Superior temporal gyrus (tissue), 1 donor: Measurements from ENCODE around the gene FAM228B.

ENCODE experiments used
- DNase-seq: peaks from one replicate; pipeline ENCODE4 v3.0.0-alpha.2; 2016; ENCODE audit errors: extremely low spot score

Gene FAM228B

GRCh38 chr2:24203787-24204150 is 80.5 kb downstream of the FAM228B start:
- no peak for DNase-seq

GRCh38 chr2:24204505-24204904 is 81.2 kb downstream of the FAM228B start:
- no peak for DNase-seq

- no peak for DNase-seq
Observed at GRCh38 chr2:24205131-24205530, 81.9 kb downstream of the FAM228B start.

GRCh38 chr2:24206242-24206641 is 83.0 kb downstream of the FAM228B start:
- DNase-seq = no peak

GRCh38 chr2:24206714-24207113 is 83.4 kb downstream of the FAM228B start:
- DNase-seq = no peak

GRCh38 chr2:24207359-24207758 is 84.1 kb downstream of the FAM228B start:
- no peak for DNase-seq

- DNase-seq = no peak
Observed at GRCh38 chr2:24208490-24208889, 85.2 kb downstream of the FAM228B start.

- DNase-seq = no peak
Observed at GRCh38 chr2:24209389-24210105, 86.3 kb downstream of the FAM228B start.

GRCh38 chr2:24210106-24210455 is 86.8 kb downstream of the FAM228B start:
- no peak for DNase-seq

GRCh38 chr2:24210723-24211122 is 87.5 kb downstream of the FAM228B start:
- no peak for DNase-seq

GRCh38 chr2:24211408-24211807 is 88.1 kb downstream of the FAM228B start:
- no peak for DNase-seq

- no peak for DNase-seq
Observed at GRCh38 chr2:24214880-24215279, 91.6 kb downstream of the FAM228B start.
